GM12865 (cell line): ENCODE data around the gene DOK7.

Experiments
- DNase-seq: peaks from one replicate; pipeline ENCODE4 v3.0.0; 2010; ENCODE audit warnings: low read depth
- H3K4me3 ChIP-seq: 2 replicates; pipeline ENCODE4 v1.5.1; 2011; ENCODE audit warnings: mild to moderate bottlenecking, low read depth, low read length, control low read depth
- TF ChIP-seq, protein P1 (sequence below): IDR thresholded peaks from 2 replicates; pipeline ENCODE4 v1.5.1; 2011; ENCODE audit warnings: low read length, control low read depth, low read depth, inconsistent platforms; ENCODE audit not compliant: insufficient read depth; ENCODE audit errors: missing control alignments

Gene DOK7

DNA sequence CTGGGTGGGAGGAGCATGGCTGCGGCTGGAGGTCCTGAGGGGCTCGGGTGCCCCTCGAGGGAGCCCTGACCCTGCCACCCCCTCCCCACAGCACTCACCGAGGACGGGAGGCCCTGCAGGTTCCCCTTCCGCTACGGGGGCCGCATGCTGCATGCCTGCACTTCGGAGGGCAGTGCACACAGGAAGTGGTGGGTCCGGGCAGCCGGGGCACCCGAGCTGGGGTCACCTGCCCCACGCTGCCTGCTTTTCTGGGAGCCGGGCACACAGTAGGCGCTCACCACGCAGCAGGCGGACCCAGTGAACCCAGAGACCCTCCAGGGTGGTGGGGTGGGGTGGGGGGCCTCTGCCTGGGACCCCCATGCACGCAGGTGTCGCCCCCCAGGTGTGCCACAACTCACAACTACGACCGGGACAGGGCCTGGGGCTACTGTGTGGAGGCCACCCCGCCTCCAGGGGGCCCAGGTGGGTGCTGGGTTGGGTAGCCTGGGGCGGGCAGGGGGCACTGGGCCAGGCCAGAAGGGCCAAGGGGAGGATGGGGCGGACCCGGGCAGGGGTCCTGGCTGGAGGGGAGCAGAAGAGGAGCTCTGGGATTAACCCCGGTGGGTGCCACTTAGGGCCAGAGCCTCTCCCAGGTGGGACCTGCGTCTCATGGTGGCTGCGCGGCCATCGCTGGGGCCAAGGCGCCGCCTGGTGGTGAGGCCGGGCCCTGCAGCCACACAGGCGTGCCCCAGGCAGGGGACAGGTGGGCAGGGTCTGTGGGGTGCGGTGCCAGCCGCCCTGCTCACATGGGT lies 20.0 kb upstream of the DOK7 start:
- peak; percentile 70 for DNase-seq
- H3K4me3 ChIP-seq = no peak overlapping the region
- TF ChIP-seq, protein P1, sequence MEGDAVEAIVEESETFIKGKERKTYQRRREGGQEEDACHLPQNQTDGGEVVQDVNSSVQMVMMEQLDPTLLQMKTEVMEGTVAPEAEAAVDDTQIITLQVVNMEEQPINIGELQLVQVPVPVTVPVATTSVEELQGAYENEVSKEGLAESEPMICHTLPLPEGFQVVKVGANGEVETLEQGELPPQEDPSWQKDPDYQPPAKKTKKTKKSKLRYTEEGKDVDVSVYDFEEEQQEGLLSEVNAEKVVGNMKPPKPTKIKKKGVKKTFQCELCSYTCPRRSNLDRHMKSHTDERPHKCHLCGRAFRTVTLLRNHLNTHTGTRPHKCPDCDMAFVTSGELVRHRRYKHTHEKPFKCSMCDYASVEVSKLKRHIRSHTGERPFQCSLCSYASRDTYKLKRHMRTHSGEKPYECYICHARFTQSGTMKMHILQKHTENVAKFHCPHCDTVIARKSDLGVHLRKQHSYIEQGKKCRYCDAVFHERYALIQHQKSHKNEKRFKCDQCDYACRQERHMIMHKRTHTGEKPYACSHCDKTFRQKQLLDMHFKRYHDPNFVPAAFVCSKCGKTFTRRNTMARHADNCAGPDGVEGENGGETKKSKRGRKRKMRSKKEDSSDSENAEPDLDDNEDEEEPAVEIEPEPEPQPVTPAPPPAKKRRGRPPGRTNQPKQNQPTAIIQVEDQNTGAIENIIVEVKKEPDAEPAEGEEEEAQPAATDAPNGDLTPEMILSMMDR = peak; percentile 98

DNA sequence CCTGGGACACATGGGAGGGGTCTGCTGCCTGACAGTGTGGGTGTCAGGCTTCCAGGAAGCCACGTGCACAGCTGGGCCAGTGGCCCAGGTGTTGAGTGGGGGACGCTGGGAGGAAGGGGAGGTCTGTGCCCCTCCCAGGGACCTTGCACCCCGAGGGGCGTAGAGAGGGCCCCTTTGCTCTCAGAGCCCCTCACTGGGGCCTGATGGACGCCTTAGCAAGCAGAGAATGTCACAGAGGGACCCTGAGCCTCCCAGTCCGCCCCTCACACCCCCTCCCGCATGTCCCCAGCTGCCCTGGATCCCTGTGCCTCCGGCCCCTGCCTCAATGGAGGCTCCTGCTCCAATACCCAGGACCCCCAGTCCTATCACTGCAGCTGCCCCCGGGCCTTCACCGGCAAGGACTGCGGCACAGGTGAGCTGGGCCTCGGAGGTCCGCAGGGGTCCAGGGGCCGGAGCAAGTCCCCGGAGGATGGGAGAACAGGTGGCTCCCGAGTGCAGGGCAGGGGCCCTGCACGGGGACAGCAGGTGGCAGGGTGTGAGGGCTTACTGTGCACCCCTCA lies 19.3 kb upstream of the DOK7 start:
- DNase-seq = no peak
- TF ChIP-seq, protein P1 = no peak

GRCh38 chr4:3444351-3445110 lies 18.6 kb upstream of the DOK7 start:
- no peak overlapping the region for H3K4me3 ChIP-seq

More for the DNA sequence above, 19.3 kb upstream of the DOK7 start:
- H3K4me3 ChIP-seq = no peak overlapping the region

DNA sequence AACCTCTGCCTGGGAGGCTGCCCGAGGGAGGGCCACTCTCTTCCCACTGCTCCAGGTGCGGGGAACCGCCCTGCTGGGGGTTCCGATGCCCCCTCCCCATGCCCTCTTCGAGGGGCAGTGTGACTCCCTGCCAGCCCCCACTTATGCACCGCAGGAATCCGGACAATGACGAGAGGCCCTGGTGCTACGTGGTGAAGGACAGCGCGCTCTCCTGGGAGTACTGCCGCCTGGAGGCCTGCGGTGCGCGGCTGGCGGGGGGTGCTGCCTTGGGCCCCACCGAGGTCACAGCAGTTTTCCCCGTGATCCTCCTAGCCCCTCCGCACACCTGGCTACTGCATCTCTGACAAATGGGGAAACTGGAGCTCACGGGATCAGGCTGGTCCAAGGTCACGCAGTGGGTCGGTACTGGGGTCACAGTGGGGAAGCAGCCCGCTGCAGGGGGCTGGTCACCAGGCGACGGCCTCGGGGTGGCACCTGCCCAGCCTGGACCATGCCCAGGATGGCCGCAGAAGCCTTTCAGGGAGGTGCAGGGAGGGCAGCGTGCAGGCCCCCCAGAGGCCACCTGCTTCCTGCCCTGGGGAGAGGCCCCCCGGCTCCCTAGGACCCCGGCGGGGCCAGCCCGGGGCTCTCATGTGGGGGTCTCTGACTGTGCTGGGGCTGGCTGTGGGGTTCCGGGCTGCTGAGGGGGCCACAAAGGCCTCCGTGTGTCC lies 17.8 kb upstream of the DOK7 start:
- TF ChIP-seq, protein P1 = no peak
- H3K4me3 ChIP-seq = no peak overlapping the region
- no peak for DNase-seq

More at GRCh38 chr4:3444351-3445110, 18.6 kb upstream of the DOK7 start:
- TF ChIP-seq, protein P1 = no peak
- no peak for DNase-seq

- no peak for DNase-seq
- TF ChIP-seq, protein P1 = no peak
- H3K4me3 ChIP-seq = no peak overlapping the region
Measured at GRCh38 chr4:3445829-3446545, 17.1 kb upstream of the DOK7 start.
